Neural progenitor cell (in vitro differentiated cells): ENCODE results near the gene ISLR. TPM values are rescaled to one million over a fixed set of nuclear protein-coding genes. Genes with fewer than 3 reads are reported as not detected.
A peak's percentile ranks its signal among the peaks of the same experiment; 100 is the strongest.

Experiments used
- DNase-seq: peaks from one replicate; pipeline ENCODE4 v3.0.0-alpha.2; 2016; ENCODE audit warnings: low spot score
- H2AFZ ChIP-seq: fragments of 200-600 bp; sonication (generic); replicated peaks from 2 replicates; pipeline ENCODE4 v1.6.1; 2016; ENCODE audit warnings: antibody characterized with exemption
- H3F3A ChIP-seq: fragments of 200-600 bp; sonication (generic); 2 replicates; pipeline ENCODE4 v1.6.1; 2016; ENCODE audit warnings: antibody characterized with exemption, low read depth
- H3K27ac ChIP-seq: fragments of 200-600 bp; sonication (generic); 2 replicates; pipeline ENCODE4 v1.5.1; 2016; ENCODE audit warnings: mild to moderate bottlenecking
- H3K27me3 ChIP-seq: fragments of 200-600 bp; sonication (generic); 2 replicates; pipeline ENCODE4 v1.6.1; 2016; ENCODE audit warnings: mild to moderate bottlenecking, moderate library complexity
- H3K36me3 ChIP-seq: fragments of 200-600 bp; sonication (generic); 2 replicates; pipeline ENCODE4 v1.5.1; 2016
- H3K4me1 ChIP-seq: fragments of 200-600 bp; sonication (generic); 2 replicates; pipeline ENCODE4 v1.6.1; 2016; ENCODE audit warnings: mixed run types
- H3K4me2 ChIP-seq: fragments of 200-600 bp; sonication (generic); 2 replicates; pipeline ENCODE4 v1.6.1; 2016
- H3K4me3 ChIP-seq: fragments of 200-600 bp; sonication (generic); 2 replicates; pipeline ENCODE4 v1.5.1; 2016
- H3K79me2 ChIP-seq: fragments of 200-600 bp; sonication (generic); 2 replicates; pipeline ENCODE4 v1.6.1; 2016; ENCODE audit warnings: low read depth
- H3K9ac ChIP-seq: fragments of 200-600 bp; sonication (generic); 2 replicates; pipeline ENCODE4 v1.6.1; 2016
- H3K9me3 ChIP-seq: fragments of 200-600 bp; sonication (generic); 2 replicates; pipeline ENCODE4 v1.5.1; 2016; ENCODE audit warnings: low read depth
- H4K20me1 ChIP-seq: fragments of 200-600 bp; sonication (generic); 2 replicates; pipeline ENCODE4 v1.6.1; 2016; ENCODE audit warnings: low read depth
- H3K27ac Mint-ChIP-seq: 3 replicates; pipeline ENCODE4 v1.8.0; 2021; ENCODE audit warnings: mixed read lengths
- H3K27me3 Mint-ChIP-seq: 2 replicates; pipeline ENCODE4 v1.8.0; 2022; ENCODE audit warnings: low read depth, mild to moderate bottlenecking, inconsistent platforms, moderate library complexity, mixed read lengths; ENCODE audit not compliant: insufficient read depth
- H3K36me3 Mint-ChIP-seq: 3 replicates; pipeline ENCODE4 v1.8.0; 2021; ENCODE audit warnings: mixed read lengths
- H3K4me1 Mint-ChIP-seq: 3 replicates; pipeline ENCODE4 v1.8.0; 2021; ENCODE audit warnings: mixed read lengths
- H3K4me3 Mint-ChIP-seq: 3 replicates; pipeline ENCODE4 v1.8.0; 2021; ENCODE audit warnings: mild to moderate bottlenecking, moderate library complexity, mixed read lengths
- H3K9me3 Mint-ChIP-seq: 3 replicates; pipeline ENCODE4 v1.8.0; 2020; ENCODE audit warnings: mixed read lengths
- EZH2 ChIP-seq: fragments of 200-600 bp; sonication (generic); IDR thresholded peaks from 2 replicates; pipeline ENCODE4 v1.6.1; 2017; ENCODE audit warnings: antibody characterized with exemption, mild to moderate bottlenecking, moderate library complexity
- EZH2phosphoT487 ChIP-seq: fragments of 200-600 bp; sonication (generic); IDR thresholded peaks from 2 replicates; pipeline ENCODE4 v1.6.1; 2017; ENCODE audit warnings: antibody characterized with exemption
- total RNA-seq: library from RNA; depleted of rRNA; stranded (reverse); fragments of >200 nt; gene quantifications from 2 replicates; pipeline ENCODE4 v1.2.3, GENCODE V29; 2015; ENCODE audit warnings: low replicate concordance
- TF ChIP-seq, protein P1 (sequence below): fragments of 200-600 bp; sonication (generic); IDR thresholded peaks from 2 replicates; pipeline ENCODE4 v1.5.1; 2017; ENCODE audit warnings: antibody characterized with exemption, mild to moderate bottlenecking

Gene ISLR
- total RNA-seq, 1 donor from 2014 or later, result not detected

DNA sequence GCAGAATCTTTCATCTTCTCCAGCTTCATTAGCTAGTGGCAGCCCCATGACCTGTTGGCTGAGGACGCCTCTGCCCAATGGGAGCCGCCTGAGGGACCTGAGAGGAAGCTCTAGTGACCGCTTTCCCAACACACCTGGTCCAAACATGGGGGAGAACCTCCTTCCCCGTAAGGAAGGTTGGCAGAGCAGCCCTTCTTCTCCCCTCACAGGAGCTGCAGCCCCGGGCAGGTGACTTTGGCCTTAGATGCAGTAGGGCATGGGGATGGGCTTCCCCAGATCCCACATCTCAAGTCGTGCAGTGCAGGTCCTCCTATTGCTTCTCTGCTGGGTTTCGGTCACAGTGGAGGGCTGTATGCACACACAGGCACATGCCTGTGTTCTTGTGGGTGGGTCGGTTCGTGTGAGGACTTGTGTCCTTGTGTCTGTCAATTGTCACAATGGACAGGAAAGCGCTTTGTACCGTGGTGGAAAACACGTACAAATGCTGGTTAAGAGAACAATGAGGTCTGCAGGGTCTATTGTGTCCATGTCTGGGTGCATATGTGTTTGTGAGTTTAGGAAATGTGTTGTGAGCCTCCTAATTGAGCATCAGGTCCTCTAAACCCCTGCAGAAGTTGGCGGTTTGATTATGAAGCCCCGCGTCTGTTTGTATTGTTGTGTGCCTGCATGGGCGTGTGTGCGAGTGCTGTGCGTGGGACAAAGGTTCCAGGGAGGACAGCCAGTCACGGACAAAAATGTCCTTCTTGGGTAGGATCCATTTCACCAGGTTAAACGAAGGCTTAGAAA lies 41.7 kb upstream of the ISLR start:
- Histone ChIP-seq H3K27me3 (peaks cover 100% of the 10 kb centered on the region), H3K4me1 (peaks cover 48% of the 10 kb centered on the region), H3K4me2 (no peak overlapping the region), H3K9me3 (no peaks in the 10 kb centered on the region), H3K9ac (no peak overlapping the region), H3K27ac (no peak overlapping the region), H2AFZ (no peak overlapping the region), H3K36me3 (no peaks in the 10 kb centered on the region), H3K4me3 (no peak overlapping the region), H3F3A (peaks cover 36% of the 10 kb centered on the region), H3K79me2 (no peaks in the 10 kb centered on the region), H4K20me1 (peaks cover 53% of the 10 kb centered on the region)
- TF ChIP-seq EZH2phosphoT487 (peak; percentile 2), EZH2 (no peak)
- TF ChIP-seq, protein P1, sequence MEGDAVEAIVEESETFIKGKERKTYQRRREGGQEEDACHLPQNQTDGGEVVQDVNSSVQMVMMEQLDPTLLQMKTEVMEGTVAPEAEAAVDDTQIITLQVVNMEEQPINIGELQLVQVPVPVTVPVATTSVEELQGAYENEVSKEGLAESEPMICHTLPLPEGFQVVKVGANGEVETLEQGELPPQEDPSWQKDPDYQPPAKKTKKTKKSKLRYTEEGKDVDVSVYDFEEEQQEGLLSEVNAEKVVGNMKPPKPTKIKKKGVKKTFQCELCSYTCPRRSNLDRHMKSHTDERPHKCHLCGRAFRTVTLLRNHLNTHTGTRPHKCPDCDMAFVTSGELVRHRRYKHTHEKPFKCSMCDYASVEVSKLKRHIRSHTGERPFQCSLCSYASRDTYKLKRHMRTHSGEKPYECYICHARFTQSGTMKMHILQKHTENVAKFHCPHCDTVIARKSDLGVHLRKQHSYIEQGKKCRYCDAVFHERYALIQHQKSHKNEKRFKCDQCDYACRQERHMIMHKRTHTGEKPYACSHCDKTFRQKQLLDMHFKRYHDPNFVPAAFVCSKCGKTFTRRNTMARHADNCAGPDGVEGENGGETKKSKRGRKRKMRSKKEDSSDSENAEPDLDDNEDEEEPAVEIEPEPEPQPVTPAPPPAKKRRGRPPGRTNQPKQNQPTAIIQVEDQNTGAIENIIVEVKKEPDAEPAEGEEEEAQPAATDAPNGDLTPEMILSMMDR, result no peak
- Mint-ChIP-seq H3K36me3 (peaks cover 6% of the 10 kb centered on the region), H3K27ac (no peak overlapping the region), H3K4me3 (peak overlapping the region; percentile 87), H3K27me3 (peaks cover 73% of the 10 kb centered on the region), H3K4me1 (peaks cover 53% of the 10 kb centered on the region), H3K9me3 (peaks cover 7% of the 10 kb centered on the region)
- DNase-seq, result no peak

DNA sequence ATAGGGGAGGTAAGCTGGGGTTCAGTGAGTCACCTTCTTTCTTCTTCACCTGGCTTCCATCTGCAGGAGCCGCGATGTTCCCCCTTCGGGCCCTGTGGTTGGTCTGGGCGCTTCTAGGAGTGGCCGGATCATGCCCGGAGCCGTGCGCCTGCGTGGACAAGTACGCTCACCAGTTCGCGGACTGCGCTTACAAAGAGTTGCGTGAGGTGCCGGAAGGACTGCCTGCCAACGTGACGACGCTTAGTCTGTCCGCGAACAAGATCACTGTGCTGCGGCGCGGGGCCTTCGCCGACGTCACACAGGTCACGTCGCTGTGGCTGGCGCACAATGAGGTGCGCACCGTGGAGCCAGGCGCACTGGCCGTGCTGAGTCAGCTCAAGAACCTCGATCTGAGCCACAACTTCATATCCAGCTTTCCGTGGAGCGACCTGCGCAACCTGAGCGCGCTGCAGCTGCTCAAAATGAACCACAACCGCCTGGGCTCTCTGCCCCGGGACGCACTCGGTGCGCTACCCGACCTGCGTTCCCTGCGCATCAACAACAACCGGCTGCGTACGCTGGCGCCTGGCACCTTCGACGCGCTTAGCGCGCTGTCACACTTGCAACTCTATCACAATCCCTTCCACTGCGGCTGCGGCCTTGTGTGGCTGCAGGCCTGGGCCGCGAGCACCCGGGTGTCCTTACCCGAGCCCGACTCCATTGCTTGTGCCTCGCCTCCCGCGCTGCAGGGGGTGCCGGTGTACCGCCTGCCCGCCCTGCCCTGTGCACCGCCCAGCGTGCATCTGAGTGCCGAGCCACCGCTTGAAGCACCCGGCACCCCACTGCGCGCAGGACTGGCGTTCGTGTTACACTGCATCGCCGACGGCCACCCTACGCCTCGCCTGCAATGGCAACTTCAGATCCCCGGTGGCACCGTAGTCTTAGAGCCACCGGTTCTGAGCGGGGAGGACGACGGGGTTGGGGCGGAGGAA lies 40.5 kb upstream of the ISLR start:
- Histone ChIP-seq H3F3A (peaks cover 46% of the 10 kb centered on the region), H3K27me3 (peaks cover 100% of the 10 kb centered on the region), H3K79me2 (no peaks in the 10 kb centered on the region), H3K36me3 (no peaks in the 10 kb centered on the region), H3K4me2 (peak overlapping the region; percentile 17), H3K4me1 (peaks cover 54% of the 10 kb centered on the region), H3K9ac (no peak overlapping the region), H3K4me3 (no peak overlapping the region), H2AFZ (no peak overlapping the region), H4K20me1 (peaks cover 53% of the 10 kb centered on the region), H3K9me3 (no peaks in the 10 kb centered on the region), H3K27ac (no peak overlapping the region)
- H3K4me1 Mint-ChIP-seq, result peaks cover 58% of the 10 kb centered on the region
- no peak overlapping the region for H3K27ac Mint-ChIP-seq
- peak; percentile 96 for TF ChIP-seq EZH2phosphoT487
- TF ChIP-seq, protein P1, result no peak
- TF ChIP-seq EZH2, result peak; percentile 98
- peak; percentile 57 for DNase-seq
- peak overlapping the region; percentile 30 for H3K4me3 Mint-ChIP-seq
- peaks cover 6% of the 10 kb centered on the region for H3K36me3 Mint-ChIP-seq
- H3K9me3 Mint-ChIP-seq, result peaks cover 7% of the 10 kb centered on the region
- H3K27me3 Mint-ChIP-seq, result peaks cover 72% of the 10 kb centered on the region

DNA sequence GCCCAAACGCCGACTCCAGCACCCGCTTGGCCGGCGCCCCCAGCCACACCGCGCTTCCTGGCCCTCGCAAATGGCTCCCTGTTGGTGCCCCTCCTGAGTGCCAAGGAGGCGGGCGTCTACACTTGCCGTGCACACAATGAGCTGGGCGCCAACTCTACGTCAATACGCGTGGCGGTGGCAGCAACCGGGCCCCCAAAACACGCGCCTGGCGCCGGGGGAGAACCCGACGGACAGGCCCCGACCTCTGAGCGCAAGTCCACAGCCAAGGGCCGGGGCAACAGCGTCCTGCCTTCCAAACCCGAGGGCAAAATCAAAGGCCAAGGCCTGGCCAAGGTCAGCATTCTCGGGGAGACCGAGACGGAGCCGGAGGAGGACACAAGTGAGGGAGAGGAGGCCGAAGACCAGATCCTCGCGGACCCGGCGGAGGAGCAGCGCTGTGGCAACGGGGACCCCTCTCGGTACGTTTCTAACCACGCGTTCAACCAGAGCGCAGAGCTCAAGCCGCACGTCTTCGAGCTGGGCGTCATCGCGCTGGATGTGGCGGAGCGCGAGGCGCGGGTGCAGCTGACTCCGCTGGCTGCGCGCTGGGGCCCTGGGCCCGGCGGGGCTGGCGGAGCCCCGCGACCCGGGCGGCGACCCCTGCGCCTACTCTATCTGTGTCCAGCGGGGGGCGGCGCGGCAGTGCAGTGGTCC lies 39.7 kb upstream of the ISLR start:
- no peak overlapping the region for H3K27ac Mint-ChIP-seq
- H3K36me3 Mint-ChIP-seq, result peaks cover 6% of the 10 kb centered on the region
- H3K9ac ChIP-seq, result no peak overlapping the region

More for the DNA sequence above, 39.7 kb upstream of the ISLR start:
- TF ChIP-seq, protein P1, result no peak
- peak; percentile 86 for TF ChIP-seq EZH2phosphoT487
- peak; percentile 78 for TF ChIP-seq EZH2
- Histone ChIP-seq H3F3A (peaks cover 46% of the 10 kb centered on the region), H3K4me3 (peak overlapping the region; percentile 24), H2AFZ (peak overlapping the region; percentile 2), H4K20me1 (peaks cover 52% of the 10 kb centered on the region), H3K4me1 (peaks cover 45% of the 10 kb centered on the region), H3K36me3 (no peaks in the 10 kb centered on the region), H3K9me3 (no peaks in the 10 kb centered on the region), H3K27me3 (peaks cover 100% of the 10 kb centered on the region), H3K27ac (no peak overlapping the region), H3K4me2 (peak overlapping the region; percentile 83), H3K79me2 (no peaks in the 10 kb centered on the region)
- DNase-seq, result peak; percentile 72
- no peak overlapping the region for H3K4me3 Mint-ChIP-seq
- peaks cover 7% of the 10 kb centered on the region for H3K9me3 Mint-ChIP-seq
- H3K27me3 Mint-ChIP-seq, result peaks cover 69% of the 10 kb centered on the region
- H3K4me1 Mint-ChIP-seq, result peaks cover 56% of the 10 kb centered on the region
